Spleen (tissue), 7 donors: ENCODE data around the gene PLEKHM2.

Experiments used
- CTCF ChIP-seq, 11 experiments: fragments of 200-600 bp in 7 of 11; fragments of 450-650 bp in 4 of 11; sonication (generic) in 4 of 11; IDR thresholded peaks in 8 of 11; conservative IDR thresholded peaks in 3 of 11; 1 replicate in 7 of 11; 2 replicates in 4 of 11; pipeline versions ENCODE4 v1.4.0 to v1.8.0; 2016 to 2021; ENCODE audit warnings: antibody characterized with exemption in 11 of 11, inconsistent platforms in 4 of 11, mild to moderate bottlenecking in 1 of 11
- POLR2A ChIP-seq, 3 donors: fragments of 450-650 bp; IDR thresholded peaks; one replicate each; pipeline ENCODE4 v1.5.1; 2017; ENCODE audit warnings: antibody characterized with exemption in 3 of 3, mild to moderate bottlenecking in 1 of 3
- donor health status: DM: no; HTN: no; CAD: no; lungs with moderate emphysema.
- donor health status: DM: no; HTN: no; CAD: no.
- donor health status: DM: no; HTN: no; CAD: no.

DNA sequence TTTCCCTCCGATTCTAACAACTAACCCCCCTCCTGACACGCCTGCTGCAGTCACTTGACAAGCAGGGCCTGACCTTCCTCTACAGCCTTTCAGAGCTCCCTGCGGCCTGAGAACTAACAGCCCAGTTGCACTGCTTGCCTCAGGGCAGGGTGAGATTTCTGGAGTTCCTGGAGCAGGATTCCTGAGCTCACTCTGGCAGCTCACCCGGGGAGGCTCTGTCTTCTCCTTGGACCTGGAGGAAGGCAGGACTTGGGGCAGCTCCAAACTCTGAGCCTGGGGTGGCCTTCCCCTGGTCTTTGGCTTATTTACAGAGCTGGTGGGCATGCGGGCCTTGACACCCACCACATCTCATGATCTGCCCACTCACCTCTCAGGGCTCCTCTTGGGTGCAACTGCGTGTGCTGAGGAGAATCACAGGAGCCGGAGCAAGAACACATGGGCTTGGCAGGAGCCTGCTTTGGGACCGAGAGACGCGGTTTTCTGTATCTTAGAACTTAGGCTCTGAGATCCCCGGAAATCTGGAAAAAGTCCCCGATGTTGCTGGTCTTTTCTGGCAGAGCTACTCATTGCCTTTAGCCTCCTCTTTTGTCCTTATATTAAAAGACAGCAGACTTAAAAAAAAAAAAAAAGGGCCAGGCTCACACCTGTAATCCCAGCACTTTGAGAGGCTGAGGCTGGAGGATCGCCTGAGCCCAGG lies 38.9 kb downstream of the PLEKHM2 start:
- TF ChIP-seq CTCF (IDR thresholded peaks at IDR 0.05 in 8 of 11, conservative IDR thresholded peaks at IDR 0.05 in 3 of 11) (no peak), POLR2A (IDR thresholded peaks at IDR 0.05) (no peak)
